Measurements from ENCODE around the gene PLPP4.

- no peak for TF ChIP-seq EZH2 (IDR thresholded peaks at IDR 0.05; ENCODE audit: low read length, missing control alignments)
- TF ChIP-seq, protein P1, sequence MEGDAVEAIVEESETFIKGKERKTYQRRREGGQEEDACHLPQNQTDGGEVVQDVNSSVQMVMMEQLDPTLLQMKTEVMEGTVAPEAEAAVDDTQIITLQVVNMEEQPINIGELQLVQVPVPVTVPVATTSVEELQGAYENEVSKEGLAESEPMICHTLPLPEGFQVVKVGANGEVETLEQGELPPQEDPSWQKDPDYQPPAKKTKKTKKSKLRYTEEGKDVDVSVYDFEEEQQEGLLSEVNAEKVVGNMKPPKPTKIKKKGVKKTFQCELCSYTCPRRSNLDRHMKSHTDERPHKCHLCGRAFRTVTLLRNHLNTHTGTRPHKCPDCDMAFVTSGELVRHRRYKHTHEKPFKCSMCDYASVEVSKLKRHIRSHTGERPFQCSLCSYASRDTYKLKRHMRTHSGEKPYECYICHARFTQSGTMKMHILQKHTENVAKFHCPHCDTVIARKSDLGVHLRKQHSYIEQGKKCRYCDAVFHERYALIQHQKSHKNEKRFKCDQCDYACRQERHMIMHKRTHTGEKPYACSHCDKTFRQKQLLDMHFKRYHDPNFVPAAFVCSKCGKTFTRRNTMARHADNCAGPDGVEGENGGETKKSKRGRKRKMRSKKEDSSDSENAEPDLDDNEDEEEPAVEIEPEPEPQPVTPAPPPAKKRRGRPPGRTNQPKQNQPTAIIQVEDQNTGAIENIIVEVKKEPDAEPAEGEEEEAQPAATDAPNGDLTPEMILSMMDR (conservative IDR thresholded peaks at IDR 0.05 in 1 of 2, IDR thresholded peaks at IDR 0.05 in 1 of 2; ENCODE audit: low read depth in 1 of 2, low read length in 2 of 2), result no peak
Measured at GRCh38 chr10:120431251-120431651, 25.8 kb upstream of the PLPP4 start.

Data from fibroblast of lung (primary cell).